GM23248 (cell line): Measurements from ENCODE around the gene ASXL1. TPM values are rescaled to one million over a fixed set of nuclear protein-coding genes. Genes with fewer than 3 reads are reported as not detected.

Source experiments
- DNase-seq: peaks from one replicate; pipeline ENCODE4 v3.0.0-alpha.2; 2015
- H2AFZ ChIP-seq: fragments of 200-600 bp; sonication (generic); 2 replicates; pipeline ENCODE4 v1.6.1; 2016; ENCODE audit warnings: antibody characterized with exemption
- H3F3A ChIP-seq: fragments of 200-600 bp; sonication (generic); 2 replicates; pipeline ENCODE4 v1.6.1; 2016; ENCODE audit warnings: mild to moderate bottlenecking, antibody characterized with exemption, mixed run types; ENCODE audit not compliant: insufficient read depth
- H3K27ac ChIP-seq: fragments of 200-600 bp; sonication (generic); 2 replicates; pipeline ENCODE4 v1.5.1; 2016; ENCODE audit warnings: mild to moderate bottlenecking
- H3K27me3 ChIP-seq: fragments of 200-600 bp; sonication (generic); replicated peaks from 2 replicates; pipeline ENCODE4 v1.6.1; 2016; ENCODE audit warnings: mild to moderate bottlenecking; ENCODE audit not compliant: insufficient read depth
- H3K36me3 ChIP-seq: fragments of 200-600 bp; sonication (generic); 2 replicates; pipeline ENCODE4 v1.6.1; 2016; ENCODE audit warnings: low read depth, mild to moderate bottlenecking
- H3K4me1 ChIP-seq: fragments of 200-600 bp; sonication (generic); 2 replicates; pipeline ENCODE4 v1.6.1; 2016; ENCODE audit warnings: mild to moderate bottlenecking; ENCODE audit not compliant: insufficient read depth
- H3K4me2 ChIP-seq: fragments of 200-600 bp; sonication (generic); one replicate; pipeline ENCODE4 v1.6.1; 2016; ENCODE audit warnings: mild to moderate bottlenecking; ENCODE audit not compliant: unreplicated experiment
- H3K4me3 ChIP-seq: fragments of 200-600 bp; sonication (generic); 2 replicates; pipeline ENCODE4 v1.5.1; 2016; ENCODE audit warnings: mild to moderate bottlenecking
- H3K79me2 ChIP-seq: fragments of 200-600 bp; sonication (generic); 2 replicates; pipeline ENCODE4 v1.6.1; 2016; ENCODE audit warnings: mild to moderate bottlenecking; ENCODE audit not compliant: insufficient read depth
- H3K9ac ChIP-seq: fragments of 200-600 bp; sonication (generic); 2 replicates; pipeline ENCODE4 v1.6.1; 2016; ENCODE audit warnings: mild to moderate bottlenecking
- H3K9me2 ChIP-seq: fragments of 200-600 bp; sonication (generic); 2 replicates; pipeline ENCODE4 v1.6.1; 2016; ENCODE audit warnings: mixed run types, mild to moderate bottlenecking, moderate library complexity; ENCODE audit not compliant: insufficient read depth
- H3K9me3 ChIP-seq: fragments of 200-600 bp; sonication (generic); one replicate; pipeline ENCODE4 v1.6.1; 2017; ENCODE audit warnings: low read depth
- H4K20me1 ChIP-seq: fragments of 200-600 bp; sonication (generic); 2 replicates; pipeline ENCODE4 v1.6.0; 2016; ENCODE audit not compliant: insufficient read depth
- EZH2 ChIP-seq: fragments of 200-600 bp; sonication (generic); IDR thresholded peaks from 2 replicates; pipeline ENCODE4 v1.6.1; 2018; ENCODE audit warnings: antibody characterized with exemption, mild to moderate bottlenecking; ENCODE audit not compliant: insufficient read depth, poor library complexity, severe bottlenecking
- EZH2phosphoT487 ChIP-seq: fragments of 200-600 bp; sonication (generic); IDR thresholded peaks from 2 replicates; pipeline ENCODE4 v1.6.1; 2018; ENCODE audit warnings: antibody characterized with exemption, moderate library complexity, mild to moderate bottlenecking, low read depth; ENCODE audit not compliant: insufficient read depth
- WGBS, 2 experiments: methylation state at CpG; one replicate each; pipeline ENCODE4 v1.1.6; 2015 to 2017; ENCODE audit warnings: low lambda C conversion rate in 2 of 2, low coverage in 1 of 2; ENCODE audit errors: missing lambda C conversion rate in 2 of 2; 5-methylcytosine and 5-hydroxymethylcytosine counted together
- in situ Hi-C: fragments of 300-500 bp; cut with MboI; formaldehyde crosslinking; loops from 2 replicates; pipeline ENCODE4 v1.15.0; 2020
- polyA plus RNA-seq: library from polyadenylated mRNA; unstranded; fragments of >200 nt; fragmentation: Nextera tagmentation; extraction: Ambion mirVana; gene quantifications from 2 replicates; pipeline ENCODE4 v1.2.1, GENCODE V29; 2016
- total RNA-seq: library from RNA; depleted of rRNA; stranded (reverse); fragments of >200 nt; shearing (Covaris generic); gene quantifications from 2 replicates; pipeline ENCODE4 v1.2.3, GENCODE V29; 2014

Gene ASXL1
- total and polyA plus RNA-seq, 2 experiments from 2014 or later: 13.8 to 39.9 TPM

GRCh38 chr20:32445539-32446273, 87.6 kb downstream of the ASXL1 start:
- no peak overlapping the region for H3K27ac ChIP-seq
- no peak for DNase-seq
- no peaks in the 10 kb centered on the region for H4K20me1 ChIP-seq
- H3K4me1 ChIP-seq: no peaks in the 10 kb centered on the region
- H3K9me3 ChIP-seq: no peaks in the 10 kb centered on the region
- H3K79me2 ChIP-seq: peaks cover 36% of the 10 kb centered on the region
- WGBS, 2 experiments: 69 to 72% methylated on average over 12 of the region's 12 CpGs
- H3K36me3 ChIP-seq: peaks cover 5% of the 10 kb centered on the region; the same call in 1 of the 2 replicates
- no peak for TF ChIP-seq EZH2phosphoT487
- TF ChIP-seq EZH2: no peak
- no peaks in the 10 kb centered on the region for H3K27me3 ChIP-seq
- no peak overlapping the region for H3K9ac ChIP-seq
- H3F3A ChIP-seq: peaks cover 27% of the 10 kb centered on the region
- H3K4me2 ChIP-seq: no peak overlapping the region
- no peaks in the 10 kb centered on the region for H3K9me2 ChIP-seq
- H3K4me3 ChIP-seq: no peak overlapping the region
- no peak overlapping the region for H2AFZ ChIP-seq
- in situ Hi-C loops: no loop called here

GRCh38 chr20:32446301-32447100, 88.4 kb downstream of the ASXL1 start:
- Histone ChIP-seq H4K20me1 (no peaks in the 10 kb centered on the region), H3K27ac (no peak overlapping the region), H3K4me1 (no peaks in the 10 kb centered on the region), H3F3A (peaks cover 27% of the 10 kb centered on the region), H3K4me2 (no peak overlapping the region), H3K27me3 (no peaks in the 10 kb centered on the region), H3K4me3 (no peak overlapping the region), H3K9ac (no peak overlapping the region), H2AFZ (no peak overlapping the region), H3K9me3 (no peaks in the 10 kb centered on the region), H3K36me3 (peaks cover 5% of the 10 kb centered on the region; the same call in 1 of the 2 replicates), H3K79me2 (peaks cover 29% of the 10 kb centered on the region), H3K9me2 (no peaks in the 10 kb centered on the region)
- DNase-seq: no peak
- WGBS, 2 experiments: 93 to 96% methylated on average over 14 of the region's 14 CpGs
- in situ Hi-C loops: no loop called here
- TF ChIP-seq EZH2phosphoT487 (no peak), EZH2 (no peak)

GRCh38 chr20:32447136-32448027, 89.3 kb downstream of the ASXL1 start:
- Histone ChIP-seq H4K20me1 (no peaks in the 10 kb centered on the region), H3K79me2 (peaks cover 21% of the 10 kb centered on the region), H2AFZ (no peak overlapping the region), H3K4me1 (no peaks in the 10 kb centered on the region), H3K4me2 (no peak overlapping the region), H3K9ac (no peak overlapping the region), H3K27me3 (no peaks in the 10 kb centered on the region), H3K4me3 (no peak overlapping the region), H3K36me3 (peaks cover 5% of the 10 kb centered on the region; the same call in 1 of the 2 replicates), H3K9me3 (no peaks in the 10 kb centered on the region), H3K27ac (no peak overlapping the region), H3K9me2 (no peaks in the 10 kb centered on the region), H3F3A (peaks cover 27% of the 10 kb centered on the region)
- TF ChIP-seq EZH2phosphoT487: no peak
- no peak for TF ChIP-seq EZH2
- in situ Hi-C loops: no loop called here
- DNase-seq: no peak
- 86 to 89% methylated on average over 18 to 22 of the region's 22 CpGs for WGBS, 2 experiments
